Measurements from ENCODE around the gene BASP1. TPM values are rescaled to one million over a fixed set of nuclear protein-coding genes. Genes with fewer than 3 reads are reported as not detected.
A peak's percentile ranks its signal among the peaks of the same experiment; 100 is the strongest.

BASP1 gene
- total RNA-seq, 1 donor from 2014 or later: 3.4 TPM

GRCh38 chr5:17218353-17219005 lies 1.0 kb downstream of the BASP1 start:
- peak; percentile 36 for ATAC-seq (ENCODE audit: poor library complexity)
- DNase-seq: peak; percentile 47

GRCh38 chr5:17219006-17219422 lies 1.6 kb downstream of the BASP1 start:
- ATAC-seq (ENCODE audit: poor library complexity): no peak
- intact Hi-C loops (cut with DNase I): loop anchor here (10.0 kb wide), 1 partner anchor 1096 kb away; no protein-coding TSS in a partner anchor

More at GRCh38 chr5:17218353-17219005, 1.0 kb downstream of the BASP1 start:
- intact Hi-C loops (cut with DNase I): loop anchor here (10.0 kb wide), 1 partner anchor 1096 kb away; no protein-coding TSS in a partner anchor

DNA sequence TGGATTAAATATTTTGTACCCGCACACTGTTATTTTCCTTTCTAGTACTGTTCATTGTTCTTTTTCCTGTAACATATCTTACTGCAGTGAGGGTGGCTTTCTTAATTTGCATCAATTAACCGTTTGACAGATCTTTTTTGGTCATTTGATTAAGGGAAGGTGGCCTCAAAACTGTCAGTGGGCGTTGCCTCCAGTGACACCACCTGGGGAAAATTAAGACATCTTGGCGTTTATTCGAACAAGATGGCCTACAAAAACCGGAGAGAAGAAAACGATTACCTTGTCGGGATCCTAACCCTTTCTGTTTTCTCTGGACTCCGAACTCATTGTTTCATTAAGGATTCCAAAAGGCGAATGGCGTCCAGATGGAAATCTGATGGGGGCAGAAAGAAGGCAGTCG lies 2.0 kb downstream of the BASP1 start:
- ATAC-seq (ENCODE audit: poor library complexity) (no peak), DNase-seq (no peak)
- intact Hi-C loops (cut with DNase I): loop anchor here (10.0 kb wide), 1 partner anchor 1095 kb away; no protein-coding TSS in a partner anchor

More at GRCh38 chr5:17219006-17219422, 1.6 kb downstream of the BASP1 start:
- DNase-seq: peak; percentile 43

DNA sequence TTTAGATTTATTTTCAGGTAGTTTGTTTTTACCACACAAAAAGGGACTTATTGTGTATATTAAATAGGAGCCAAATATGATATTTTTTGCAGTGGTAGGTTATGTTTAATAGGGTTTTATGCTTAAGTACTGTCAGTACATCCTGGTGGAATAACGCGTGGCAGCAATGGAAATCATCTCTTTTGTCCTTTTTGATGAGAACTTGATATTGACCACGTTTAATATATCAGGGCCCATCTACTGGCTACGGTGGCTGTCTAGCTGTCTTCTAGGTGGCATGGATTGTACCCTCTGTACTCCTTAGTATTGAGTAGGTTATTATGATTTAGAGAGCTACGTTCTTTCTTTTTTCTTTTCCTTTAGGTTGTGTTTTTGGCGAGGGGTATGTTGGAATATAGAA lies 2.6 kb downstream of the BASP1 start:
- DNase-seq (no peak), ATAC-seq (ENCODE audit: poor library complexity) (no peak)
- intact Hi-C loops (cut with DNase I): loop anchor here (10.0 kb wide), 1 partner anchor 1095 kb away; no protein-coding TSS in a partner anchor

DNA sequence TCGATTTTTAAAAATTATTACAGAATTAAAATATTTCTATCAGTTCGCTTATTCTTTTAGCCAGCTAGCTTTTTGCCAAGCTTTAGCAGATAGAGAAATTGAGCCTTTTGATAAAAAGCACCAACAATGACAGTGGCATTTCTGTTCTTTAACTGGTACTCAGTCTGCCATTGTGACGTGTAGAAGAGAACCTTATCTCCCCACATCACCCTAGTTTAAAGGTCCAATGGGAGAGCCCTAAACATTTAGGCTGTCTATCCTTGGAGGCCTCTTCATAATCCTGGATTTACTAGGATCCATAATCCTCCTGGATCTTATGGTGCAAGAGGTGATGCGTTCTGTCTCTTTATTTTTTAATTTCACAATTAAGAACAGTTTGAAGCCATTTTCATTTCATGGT lies 3.0 kb downstream of the BASP1 start:
- intact Hi-C loops (cut with DNase I): no loop called here
- ATAC-seq (ENCODE audit: poor library complexity) (no peak), DNase-seq (no peak)

DNA sequence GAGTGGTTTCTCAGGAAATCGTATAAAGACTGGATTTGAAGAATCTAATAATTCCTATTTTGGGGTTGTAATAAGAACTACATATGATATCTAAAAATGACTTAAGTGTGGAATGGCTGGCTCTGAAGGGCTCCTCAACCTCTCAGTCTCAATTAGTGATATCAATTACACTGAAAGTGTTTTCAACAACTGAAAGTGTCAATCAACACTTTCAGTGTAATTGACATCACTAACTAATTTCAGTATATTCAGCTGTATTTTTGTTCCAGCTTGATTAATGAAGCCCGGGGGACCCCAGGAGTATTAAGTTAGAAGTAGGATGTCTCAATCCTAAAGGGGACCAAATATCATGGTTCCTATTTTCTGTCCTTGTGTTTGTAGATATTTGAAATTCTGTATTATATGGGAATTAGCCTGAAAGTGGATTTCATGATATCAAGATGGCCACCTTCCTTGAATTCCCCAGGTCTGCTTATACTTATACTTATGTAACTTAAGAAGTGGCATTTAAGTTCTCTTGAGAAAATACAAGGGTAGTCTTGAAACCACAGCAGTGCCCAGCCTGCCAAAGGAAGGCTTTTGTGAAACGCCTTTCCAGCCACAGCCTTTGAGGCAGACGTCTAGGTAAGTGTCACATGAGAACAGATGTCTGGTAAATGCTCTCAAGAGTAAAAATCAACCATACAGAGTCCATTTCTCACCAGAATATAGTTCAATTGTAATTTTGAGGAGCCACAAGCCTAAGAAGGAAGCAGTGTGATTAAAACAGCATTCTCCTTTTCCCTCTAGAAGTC lies 4.6 kb downstream of the BASP1 start:
- intact Hi-C loops (cut with DNase I): no loop called here
- no peak for DNase-seq
- ATAC-seq (ENCODE audit: poor library complexity): no peak

DNA sequence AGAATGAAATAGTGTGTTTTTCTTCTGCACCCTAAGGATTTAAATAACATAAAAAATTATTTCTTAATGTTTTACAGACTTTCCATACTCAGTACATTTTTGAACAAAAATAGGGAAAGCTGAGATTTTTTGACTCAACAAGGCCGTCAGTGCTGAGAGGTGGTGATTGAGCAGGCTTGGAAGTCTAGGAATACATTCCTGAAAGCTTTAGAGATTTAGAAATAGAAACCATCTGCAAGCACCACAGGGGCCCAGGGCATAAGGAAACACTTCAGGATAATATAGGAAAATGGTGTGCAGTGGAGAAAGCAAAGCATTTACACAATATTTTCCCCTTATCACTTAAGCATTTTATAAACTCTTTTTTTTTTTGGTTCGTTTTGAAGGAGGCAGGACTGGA lies 5.2 kb downstream of the BASP1 start:
- intact Hi-C loops (cut with DNase I): no loop called here
- DNase-seq (no peak), ATAC-seq (ENCODE audit: poor library complexity) (no peak)

DNA sequence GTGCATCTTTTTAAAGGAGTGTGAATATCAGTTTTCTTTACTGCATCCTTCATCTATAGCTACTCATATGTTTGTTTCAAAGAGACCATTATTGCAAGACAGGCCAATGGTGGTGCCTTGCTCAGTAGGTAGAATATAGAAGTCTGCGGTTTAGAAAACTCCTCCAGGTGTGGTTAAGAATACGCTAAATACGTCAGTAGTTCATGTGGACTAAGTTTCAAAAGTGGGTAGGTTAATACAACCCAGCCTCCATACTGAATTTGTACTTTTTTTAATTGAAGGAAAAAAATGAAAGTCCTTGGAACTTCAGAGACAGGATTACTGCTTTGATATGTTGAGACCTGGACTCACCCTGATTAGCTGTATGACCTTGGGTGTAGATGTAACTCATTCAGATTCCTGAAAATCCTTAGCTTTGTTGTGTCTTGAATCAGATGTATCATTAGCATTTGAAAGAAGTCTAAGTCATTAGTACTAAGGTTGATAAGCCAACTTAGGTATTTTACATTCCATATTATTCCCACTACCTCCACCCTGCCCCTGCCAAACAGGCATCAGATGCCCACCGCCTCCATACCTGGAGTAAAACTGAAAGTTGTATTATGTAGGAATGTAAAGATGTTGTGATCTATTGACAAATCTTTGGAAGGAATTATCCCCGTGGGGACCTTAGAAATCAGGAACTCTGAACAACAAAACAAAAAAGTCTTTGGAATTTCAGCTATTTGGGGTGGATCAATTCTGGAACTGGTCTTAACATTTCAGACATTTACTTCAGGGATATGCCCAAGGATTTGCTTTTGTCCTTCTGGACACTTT lies 6.1 kb downstream of the BASP1 start:
- intact Hi-C loops (cut with DNase I): no loop called here
- ATAC-seq (ENCODE audit: poor library complexity): no peak
- no peak for DNase-seq

DNA sequence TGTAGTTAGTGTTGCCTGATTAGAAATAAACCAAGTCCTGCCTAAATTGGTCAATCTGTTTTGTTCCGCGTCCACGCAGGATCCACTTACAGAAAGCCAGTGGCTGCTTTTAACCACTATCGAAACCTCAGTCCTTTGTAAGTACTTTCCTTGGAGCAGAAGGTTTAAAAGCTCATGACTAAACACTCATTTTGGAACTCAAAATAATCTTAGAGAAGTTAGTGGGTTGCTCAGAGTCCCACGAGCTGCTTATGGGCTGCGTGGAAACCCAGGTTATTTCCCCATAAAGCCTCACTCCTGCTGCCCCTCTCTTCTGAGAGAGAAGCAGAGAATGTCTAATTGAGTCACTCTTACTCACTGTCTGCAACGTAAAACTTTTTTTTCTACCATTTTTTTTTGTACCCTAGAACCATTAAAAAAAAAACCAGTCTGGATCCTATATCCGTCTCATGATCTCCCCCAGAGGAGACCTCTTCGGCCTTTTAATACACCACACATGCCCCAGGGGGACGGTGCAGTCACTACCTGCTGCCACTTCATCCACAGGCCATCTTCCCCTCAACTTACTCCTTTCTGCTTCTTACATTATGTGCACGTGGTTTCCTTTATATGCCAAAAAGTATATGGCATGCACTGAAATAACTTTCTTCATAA lies 7.6 kb downstream of the BASP1 start:
- DNase-seq (no peak), ATAC-seq (ENCODE audit: poor library complexity) (no peak)
- intact Hi-C loops (cut with DNase I): no loop called here

DNA sequence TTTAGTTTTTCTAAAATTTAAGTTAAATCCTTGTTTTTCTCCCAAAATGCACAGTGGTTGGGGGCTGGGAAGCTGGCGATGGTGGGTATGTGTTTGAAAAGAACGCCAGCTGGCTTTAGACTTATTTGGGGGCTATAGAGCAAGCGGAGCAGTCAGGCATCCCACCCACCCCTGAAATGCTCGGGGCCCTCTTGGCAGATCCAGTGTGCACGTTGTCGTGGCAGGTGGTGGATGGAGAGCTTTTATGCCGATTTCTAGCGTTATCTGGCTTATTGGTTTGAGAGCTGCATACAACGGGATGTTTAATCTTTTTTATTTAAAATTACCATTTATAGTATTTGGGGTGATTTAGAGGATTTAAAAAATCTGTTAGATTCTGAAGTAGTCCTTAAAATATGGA lies 8.1 kb downstream of the BASP1 start:
- intact Hi-C loops (cut with DNase I): no loop called here
- DNase-seq (no peak), ATAC-seq (ENCODE audit: poor library complexity) (no peak)

- no peak for ATAC-seq (ENCODE audit: poor library complexity)
- intact Hi-C loops (cut with DNase I): no loop called here
Observed at GRCh38 chr5:17227868-17228267, 10.4 kb downstream of the BASP1 start.

GRCh38 chr5:17228821-17229291 lies 11.4 kb downstream of the BASP1 start:
- DNase-seq: no peak
- intact Hi-C loops (cut with DNase I): no loop called here
- ATAC-seq (ENCODE audit: poor library complexity): peak; percentile 63

More at GRCh38 chr5:17227868-17228267, 10.4 kb downstream of the BASP1 start:
- DNase-seq: no peak

- intact Hi-C loops (cut with DNase I): no loop called here
- ATAC-seq (ENCODE audit: poor library complexity) (peak; percentile 38), DNase-seq (no peak)
Observed at GRCh38 chr5:17229313-17229712, 11.9 kb downstream of the BASP1 start.

DNA sequence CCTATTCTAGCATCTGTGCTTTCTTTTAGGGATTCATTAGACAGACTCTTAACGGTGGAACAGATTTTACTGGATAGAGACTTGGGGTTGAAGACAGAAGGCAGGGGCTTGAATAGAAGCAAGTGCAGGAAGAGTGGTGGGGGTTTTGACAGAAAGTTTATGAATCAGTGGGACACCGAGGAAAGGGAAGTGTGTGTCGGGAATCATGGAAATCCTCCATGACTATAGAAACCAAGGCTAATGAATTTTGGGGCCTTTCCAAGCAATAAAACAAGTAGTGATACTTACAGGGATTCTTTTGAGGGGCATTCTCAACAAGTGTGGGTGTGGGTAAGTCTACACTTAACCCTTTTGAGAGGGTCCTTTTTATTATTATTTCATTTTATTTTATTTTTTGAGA lies 12.8 kb downstream of the BASP1 start:
- ATAC-seq (ENCODE audit: poor library complexity) (no peak), DNase-seq (no peak)
- intact Hi-C loops (cut with DNase I): no loop called here

DNA sequence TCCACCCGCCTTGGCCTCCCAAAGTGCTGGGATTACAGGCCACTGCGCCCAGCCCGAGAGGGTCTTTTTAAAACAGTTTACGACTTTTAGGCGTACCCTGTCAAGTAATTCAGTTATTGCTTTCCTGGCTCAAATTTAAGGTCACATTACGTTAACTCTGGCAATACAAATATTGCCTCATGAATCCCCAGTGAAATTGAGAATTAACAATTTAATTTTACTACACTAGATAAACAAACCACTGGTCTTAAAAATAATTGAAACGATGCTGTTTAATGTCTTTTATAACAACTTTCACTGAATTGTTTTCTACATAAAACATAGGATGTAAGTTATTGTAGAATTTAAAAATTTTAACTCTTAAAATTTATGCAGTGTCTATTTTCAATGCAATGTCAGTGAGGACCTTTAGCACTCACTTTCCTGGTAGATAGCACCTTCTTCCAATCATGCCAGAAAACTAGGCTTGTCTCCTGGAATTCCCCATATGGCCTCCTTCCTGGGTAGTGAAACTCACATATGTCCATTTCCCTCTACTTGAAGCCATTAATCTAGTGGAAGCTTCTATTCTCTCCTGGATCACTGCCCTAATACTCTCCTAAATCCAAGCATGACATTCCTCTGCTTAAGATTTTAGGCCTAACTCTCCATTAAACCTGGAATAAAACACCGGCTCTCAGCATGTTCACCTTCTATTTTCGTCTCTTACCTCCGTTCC lies 13.5 kb downstream of the BASP1 start:
- intact Hi-C loops (cut with DNase I): no loop called here
- ATAC-seq (ENCODE audit: poor library complexity) (peak; percentile 34), DNase-seq (no peak)

GRCh38 chr5:17232405-17232804 lies 15.0 kb downstream of the BASP1 start:
- ATAC-seq (ENCODE audit: poor library complexity): no peak
- no peak for DNase-seq
- intact Hi-C loops (cut with DNase I): no loop called here

- intact Hi-C loops (cut with DNase I): no loop called here
- DNase-seq: no peak
- no peak for ATAC-seq (ENCODE audit: poor library complexity)
Observed at GRCh38 chr5:17233488-17233887, 16.1 kb downstream of the BASP1 start.

- intact Hi-C loops (cut with DNase I): no loop called here
- no peak for DNase-seq
- no peak for ATAC-seq (ENCODE audit: poor library complexity)
Observed at GRCh38 chr5:17234374-17234773, 16.9 kb downstream of the BASP1 start.
